IPS DF 6.9 (cell line): ENCODE data around the gene S100A8.
"Not testable (repeated sequence)": the region's sequence is repeated elsewhere in the genome, so short reads cannot be mapped to it uniquely, and the experiment has no call there.

Experiments
- DNase-seq: peaks from one replicate; pipeline ENCODE4 v3.0.0-alpha.2; 2013; ENCODE audit warnings: low read depth, low spot score
- H3K27ac ChIP-seq: one replicate; pipeline ENCODE4 v1.5.1; 2013; ENCODE audit warnings: low read length, control low read depth
- H3K27me3 ChIP-seq: 2 replicates; pipeline ENCODE4 v1.6.1; 2013; ENCODE audit warnings: mild to moderate bottlenecking, low read length; ENCODE audit not compliant: control insufficient read depth, insufficient read depth
- H3K36me3 ChIP-seq: 2 replicates; pipeline ENCODE4 v1.6.1; 2013; ENCODE audit warnings: low read length; ENCODE audit not compliant: control insufficient read depth, insufficient read depth
- H3K4me1 ChIP-seq: 2 replicates; pipeline ENCODE4 v1.6.1; 2013; ENCODE audit warnings: low read length; ENCODE audit not compliant: control insufficient read depth, insufficient read depth
- H3K4me3 ChIP-seq: 2 replicates; pipeline ENCODE4 v1.5.1; 2013; ENCODE audit warnings: mild to moderate bottlenecking, low read length
- H3K9me3 ChIP-seq: 2 replicates; pipeline ENCODE4 v1.6.1; 2013; ENCODE audit warnings: low read length, inconsistent platforms; ENCODE audit not compliant: control insufficient read depth, insufficient read depth
- WGBS: extraction: QIAGEN DNeasy Blood & Tissue Kit; methylation state at CpG from one replicate; pipeline ENCODE4 v1.1.7; 2013; ENCODE audit warnings: mixed read lengths, missing lambda C conversion rate; ENCODE audit not compliant: insufficient read length, insufficient coverage; 5-methylcytosine and 5-hydroxymethylcytosine counted together

Gene S100A8

DNA sequence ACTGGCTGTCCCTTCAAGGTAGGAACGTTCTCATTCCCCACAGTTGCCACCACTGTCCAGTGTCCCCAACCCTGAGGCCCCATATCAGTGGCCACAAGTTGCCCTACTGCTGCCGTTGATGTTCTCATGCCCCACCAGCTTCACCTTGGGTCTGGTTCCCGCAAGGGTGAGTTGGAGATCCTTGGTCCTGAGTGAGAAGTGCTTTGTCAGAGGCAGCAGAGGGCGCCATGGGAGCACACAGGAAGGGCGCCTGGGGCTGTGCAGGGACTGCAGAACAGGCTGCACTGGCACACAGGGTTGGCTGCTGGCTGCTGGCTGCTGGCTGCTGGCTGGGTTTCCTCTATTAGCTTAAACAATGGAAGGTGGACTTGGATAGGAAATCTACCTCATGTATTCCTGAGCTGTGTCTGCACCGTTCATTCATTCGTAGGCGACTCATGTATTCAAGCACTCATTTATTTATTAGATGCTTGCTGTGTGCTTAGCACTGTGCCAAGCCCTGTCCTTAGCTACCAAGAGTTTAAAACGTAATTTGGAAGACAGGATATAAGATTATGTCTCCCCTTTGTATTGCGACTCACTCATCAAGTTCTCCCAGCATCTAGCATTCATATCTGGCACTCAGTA lies 35.3 kb downstream of the S100A8 start:
- H3K9me3 ChIP-seq = no peaks in the 10 kb centered on the region
- peak; percentile 60 for DNase-seq
- H3K4me1 ChIP-seq = no peaks in the 10 kb centered on the region
- H3K27ac ChIP-seq = no peak overlapping the region
- no peaks in the 10 kb centered on the region for H3K36me3 ChIP-seq
- no peak overlapping the region for H3K4me3 ChIP-seq
- no CpG with 5 or more reads among the region's 10 CpGs for WGBS
- H3K27me3 ChIP-seq = no peaks in the 10 kb centered on the region

GRCh38 chr1:153354515-153355193 lies 36.2 kb downstream of the S100A8 start:
- Histone ChIP-seq H3K4me3 (no peak overlapping the region), H3K27ac (no peak overlapping the region), H3K4me1 (no peaks in the 10 kb centered on the region), H3K27me3 (no peaks in the 10 kb centered on the region), H3K36me3 (no peaks in the 10 kb centered on the region), H3K9me3 (no peaks in the 10 kb centered on the region)
- no peak for DNase-seq
- no CpG with 5 or more reads among the region's 8 CpGs for WGBS

GRCh38 chr1:153353226-153353947 lies 37.5 kb downstream of the S100A8 start:
- WGBS = no CpG with 5 or more reads among the region's 7 CpGs
- H3K27me3 ChIP-seq = no peaks in the 10 kb centered on the region
- peak; percentile 18 for DNase-seq

DNA sequence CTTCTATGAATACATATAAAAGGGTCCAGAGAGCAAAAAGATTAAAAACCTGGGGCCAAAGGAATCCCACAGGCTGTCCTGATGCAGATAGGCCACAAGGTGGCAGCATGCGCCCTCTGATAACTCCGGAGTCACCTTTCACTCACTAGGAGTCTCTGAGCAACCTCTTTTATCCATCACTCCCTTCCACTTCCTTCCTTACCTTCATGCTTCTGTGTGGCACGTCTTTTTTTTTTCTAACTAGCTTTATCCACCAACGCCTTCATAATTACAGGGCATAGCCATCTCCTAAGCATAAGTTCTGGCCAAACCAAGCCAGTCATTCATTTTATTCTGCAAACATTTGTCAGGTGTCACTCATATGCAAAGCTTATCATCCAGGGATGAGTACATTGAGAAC lies 38.4 kb downstream of the S100A8 start:
- peak; percentile 27 for DNase-seq
- no peaks in the 10 kb centered on the region for H3K27me3 ChIP-seq
- no peak overlapping the region for H3K27ac ChIP-seq
- no peak overlapping the region for H3K4me3 ChIP-seq
- H3K4me1 ChIP-seq = no peaks in the 10 kb centered on the region
- H3K9me3 ChIP-seq = no peaks in the 10 kb centered on the region
- WGBS = no CpG with 5 or more reads among the region's 4 CpGs
- no peaks in the 10 kb centered on the region for H3K36me3 ChIP-seq

More at GRCh38 chr1:153353226-153353947, 37.5 kb downstream of the S100A8 start:
- Histone ChIP-seq H3K36me3 (no peaks in the 10 kb centered on the region), H3K4me1 (no peaks in the 10 kb centered on the region), H3K27ac (no peak overlapping the region), H3K4me3 (no peak overlapping the region), H3K9me3 (no peaks in the 10 kb centered on the region)

DNA sequence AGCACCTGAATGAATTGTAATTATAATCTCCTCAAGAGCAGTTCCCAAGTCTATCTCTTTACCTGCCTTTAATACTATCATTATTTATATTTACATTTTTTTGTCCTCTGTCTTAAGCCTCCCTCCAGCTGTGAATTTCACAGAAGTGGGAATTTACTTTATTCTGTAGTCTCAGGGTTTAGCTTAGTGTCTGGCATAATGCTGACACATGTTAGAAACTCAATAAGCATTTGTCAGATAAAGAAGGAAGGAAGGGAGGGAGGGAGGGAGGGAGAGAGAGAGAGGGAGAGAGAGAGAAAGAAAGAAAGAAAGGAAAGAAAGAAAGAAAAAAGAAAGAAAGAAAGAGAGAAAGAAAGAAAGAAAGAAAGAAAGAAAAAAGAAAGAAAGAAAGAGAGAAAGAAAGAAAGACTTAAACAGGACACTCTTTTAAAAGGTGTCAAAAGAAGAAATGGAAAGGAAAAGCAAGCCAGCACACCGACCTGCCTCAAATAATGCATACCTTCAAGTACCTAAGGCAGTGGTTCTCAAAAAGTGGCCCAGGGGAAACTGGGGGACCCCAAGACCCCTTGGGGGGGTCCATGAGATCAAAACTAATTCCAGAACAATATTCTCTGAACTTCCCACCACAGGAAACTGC lies 40.4 kb downstream of the S100A8 start:
- Histone ChIP-seq H3K27ac (no peak overlapping the region), H3K4me1 (no peaks in the 10 kb centered on the region), H3K9me3 (no peaks in the 10 kb centered on the region), H3K4me3 (no peak overlapping the region), H3K36me3 (no peaks in the 10 kb centered on the region), H3K27me3 (no peaks in the 10 kb centered on the region)
- DNase-seq = no peak
- WGBS = no CpG with 5 or more reads among the region's 1 CpG

GRCh38 chr1:153349363-153350320 lies 41.2 kb downstream of the S100A8 start:
- no peaks in the 10 kb centered on the region for H3K4me1 ChIP-seq
- H3K4me3 ChIP-seq = no peak overlapping the region
- WGBS = no CpG with 5 or more reads among the region's 17 CpGs
- no peak for DNase-seq
- no peaks in the 10 kb centered on the region for H3K36me3 ChIP-seq
- H3K27ac ChIP-seq = no peak overlapping the region
- H3K9me3 ChIP-seq = no peaks in the 10 kb centered on the region
- H3K27me3 ChIP-seq = no peaks in the 10 kb centered on the region

GRCh38 chr1:153348511-153349362 lies 42.1 kb downstream of the S100A8 start, which contains the start of gene PGLYRP4:
TSS of gene PGLYRP4 (minus strand) at chr1:153348841. CDS start at chr1:153347932, 909 bp downstream.
- H3K4me1 ChIP-seq = no peaks in the 10 kb centered on the region
- no peaks in the 10 kb centered on the region for H3K36me3 ChIP-seq
- no peak within 1 kb of the TSS for H3K4me3 ChIP-seq
- H3K9me3 ChIP-seq = no peaks in the 10 kb centered on the region
- peak; percentile 5 for DNase-seq
- WGBS = no CpG with 5 or more reads among the region's 10 CpGs
- H3K27ac ChIP-seq = no peak within 1 kb of the TSS
- no peaks in the 10 kb centered on the region for H3K27me3 ChIP-seq

GRCh38 chr1:153347856-153348255 lies 43.0 kb downstream of the S100A8 start:
- H3K4me1 ChIP-seq = no peaks in the 10 kb centered on the region
- no peaks in the 10 kb centered on the region for H3K9me3 ChIP-seq
- H3K27me3 ChIP-seq = no peaks in the 10 kb centered on the region
- H3K4me3 ChIP-seq = no peak overlapping the region
- WGBS = no CpG with 5 or more reads among the region's 7 CpGs
- no peaks in the 10 kb centered on the region for H3K36me3 ChIP-seq
- H3K27ac ChIP-seq = no peak overlapping the region
- no peak for DNase-seq

DNA sequence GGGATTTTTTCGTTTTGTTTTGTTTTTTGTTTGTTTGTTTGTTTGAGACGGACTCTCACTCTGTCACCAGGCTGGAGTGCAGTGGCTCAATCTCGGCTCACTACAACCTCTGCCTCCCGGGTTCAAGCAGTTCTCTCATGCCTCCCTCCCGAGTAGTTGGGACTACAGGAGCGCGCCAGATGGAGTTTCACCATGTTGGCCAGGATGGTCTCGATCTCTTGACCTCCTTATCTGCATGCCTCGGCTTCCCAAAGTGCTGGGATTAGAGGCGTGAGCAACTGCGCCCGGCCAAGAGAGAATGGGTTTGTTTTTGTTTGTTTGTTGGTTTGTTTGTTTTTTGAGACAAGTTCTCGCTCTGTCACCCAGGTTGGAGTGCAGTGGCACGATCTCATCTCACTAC lies 43.8 kb downstream of the S100A8 start:
- not testable (repeated sequence) for H3K9me3 ChIP-seq, DNase-seq
- no CpG with 5 or more reads among the region's 14 CpGs for WGBS

More for the DNA sequence above, 43.8 kb downstream of the S100A8 start:
- not testable (repeated sequence) for H3K4me3 ChIP-seq, H3K36me3 ChIP-seq, H3K27ac ChIP-seq, H3K27me3 ChIP-seq, H3K4me1 ChIP-seq
